Gastrocnemius medialis (tissue), 4 donors: ENCODE results near the gene RPS6KA4.

Source experiments
- POLR2A ChIP-seq, 2 donors: fragments of 450-650 bp; IDR thresholded peaks; one replicate each; pipeline ENCODE4 v1.6.1; 2017; ENCODE audit warnings: antibody characterized with exemption in 2 of 2, mild to moderate bottlenecking in 2 of 2, moderate library complexity in 2 of 2
- TF ChIP-seq, protein P1 (sequence below), 5 experiments: fragments of 450-650 bp in 3 of 5; fragments of 200-600 bp in 2 of 5; sonication (generic) in 2 of 5; IDR thresholded peaks in 4 of 5; conservative IDR thresholded peaks in 1 of 5; 1 replicate in 4 of 5; 2 replicates in 1 of 5; pipeline ENCODE4 v1.5.1; 2016 to 2019; ENCODE audit warnings: antibody characterized with exemption in 5 of 5, mild to moderate bottlenecking in 3 of 5, moderate library complexity in 3 of 5

DNA sequence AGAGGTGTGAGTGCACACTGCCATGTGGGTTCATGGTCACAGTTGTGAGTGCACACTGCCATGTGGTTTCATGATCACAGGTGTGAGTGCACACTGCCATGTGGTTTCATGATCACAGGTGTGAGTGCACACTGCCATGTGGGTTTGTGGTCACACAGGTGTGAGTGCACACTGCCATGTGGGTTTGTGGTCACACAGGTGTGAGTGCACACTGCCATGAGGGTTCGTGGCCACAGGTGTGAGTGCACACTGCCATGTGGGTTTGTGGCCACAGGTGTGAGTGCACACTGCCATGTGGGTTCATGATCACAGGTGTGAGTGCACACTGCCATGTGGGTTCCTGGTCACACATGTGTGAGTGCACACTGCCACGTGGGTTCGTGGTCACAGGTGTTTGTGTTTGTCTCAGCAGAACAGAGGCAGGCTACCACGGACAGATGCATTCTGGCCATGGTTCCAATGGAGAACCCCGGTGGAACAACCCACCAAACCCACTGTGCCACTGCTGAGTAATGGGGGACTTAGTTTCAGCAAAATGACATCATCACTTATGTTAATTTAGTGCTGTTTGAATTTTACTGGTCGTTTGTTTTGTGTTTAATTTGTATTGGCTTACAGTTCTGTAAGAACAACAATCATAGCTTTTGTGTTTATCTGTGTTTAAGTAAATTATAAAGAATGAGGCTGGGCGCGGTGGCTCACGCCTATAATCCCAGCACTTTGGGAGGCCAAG, 57.2 kb downstream of the RPS6KA4 start:
- TF ChIP-seq, protein P1, sequence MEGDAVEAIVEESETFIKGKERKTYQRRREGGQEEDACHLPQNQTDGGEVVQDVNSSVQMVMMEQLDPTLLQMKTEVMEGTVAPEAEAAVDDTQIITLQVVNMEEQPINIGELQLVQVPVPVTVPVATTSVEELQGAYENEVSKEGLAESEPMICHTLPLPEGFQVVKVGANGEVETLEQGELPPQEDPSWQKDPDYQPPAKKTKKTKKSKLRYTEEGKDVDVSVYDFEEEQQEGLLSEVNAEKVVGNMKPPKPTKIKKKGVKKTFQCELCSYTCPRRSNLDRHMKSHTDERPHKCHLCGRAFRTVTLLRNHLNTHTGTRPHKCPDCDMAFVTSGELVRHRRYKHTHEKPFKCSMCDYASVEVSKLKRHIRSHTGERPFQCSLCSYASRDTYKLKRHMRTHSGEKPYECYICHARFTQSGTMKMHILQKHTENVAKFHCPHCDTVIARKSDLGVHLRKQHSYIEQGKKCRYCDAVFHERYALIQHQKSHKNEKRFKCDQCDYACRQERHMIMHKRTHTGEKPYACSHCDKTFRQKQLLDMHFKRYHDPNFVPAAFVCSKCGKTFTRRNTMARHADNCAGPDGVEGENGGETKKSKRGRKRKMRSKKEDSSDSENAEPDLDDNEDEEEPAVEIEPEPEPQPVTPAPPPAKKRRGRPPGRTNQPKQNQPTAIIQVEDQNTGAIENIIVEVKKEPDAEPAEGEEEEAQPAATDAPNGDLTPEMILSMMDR (IDR thresholded peaks at IDR 0.05 in 4 of 5, conservative IDR thresholded peaks at IDR 0.05 in 1 of 5) = no peak
- TF ChIP-seq POLR2A (IDR thresholded peaks at IDR 0.05) = no peak
